Panc1 (cell line): ENCODE results near the gene RNF8. TPM values are rescaled to one million over a fixed set of nuclear protein-coding genes. Genes with fewer than 3 reads are reported as not detected.

Experiments
- ATAC-seq: fragments of 200-7000 bp; cut with Tn5 transposase; 2 replicates; pipeline ENCODE4 v1.9.1; 2020; ENCODE audit warnings: mild to moderate bottlenecking, moderate library complexity
- BruUV-seq: library from RNA; stranded (reverse); fragments of 400-500 nt; replicated peaks from 2 replicates; lab custom pipeline; 2021; lab: Mats Ljungman, UMichigan
- CTCF ChIA-PET: fragments of 300-600 bp; sonication (Branson Sonifier 250); formaldehyde crosslinking; loops from one replicate; lab custom pipeline; 2022; ENCODE audit warnings: antibody characterized with exemption; lab: Charles Lee
- POLR2A ChIA-PET: fragments of 300-600 bp; sonication (Branson Sonifier 250); formaldehyde crosslinking; loops from one replicate; lab custom pipeline; 2022; ENCODE audit warnings: antibody characterized with exemption; lab: Charles Lee
- DNase-seq: peaks from one replicate; pipeline ENCODE4 v3.0.0-alpha.2; 2010; ENCODE audit warnings: low read depth, low spot score
- H3K27ac ChIP-seq: 2 replicates; pipeline ENCODE4 v1.5.1; 2011; ENCODE audit warnings: mild to moderate bottlenecking, low read length, inconsistent platforms
- H3K27me3 ChIP-seq: fragments of 200-500 bp; sonication (Bioruptor generic); 2 replicates; pipeline ENCODE4 v1.6.0; 2014; ENCODE audit warnings: low read length, inconsistent platforms; ENCODE audit not compliant: control insufficient read depth, insufficient read depth
- H3K36me3 ChIP-seq: fragments of 200-500 bp; sonication (Bioruptor generic); 2 replicates; pipeline ENCODE4 v1.5.1; 2014; ENCODE audit warnings: inconsistent platforms, mild to moderate bottlenecking, low read length, moderate library complexity; ENCODE audit not compliant: control insufficient read depth, insufficient read depth
- H3K4me1 ChIP-seq: 2 replicates; pipeline ENCODE4 v1.5.1; 2011; ENCODE audit warnings: inconsistent platforms, mild to moderate bottlenecking, low read length, moderate library complexity; ENCODE audit not compliant: control insufficient read depth, insufficient read depth
- H3K4me3 ChIP-seq, 2 experiments: 2 replicates each; pipeline ENCODE4 v1.5.1; 2011 to 2012; ENCODE audit warnings: low read depth in 2 of 2, low read length in 2 of 2, mild to moderate bottlenecking in 2 of 2, inconsistent platforms in 1 of 2, moderate library complexity in 1 of 2
- H3K9me3 ChIP-seq: fragments of 200-500 bp; sonication (Bioruptor generic); 2 replicates; pipeline ENCODE4 v1.5.1; 2014; ENCODE audit warnings: low read depth, mild to moderate bottlenecking, inconsistent platforms, low read length, moderate library complexity; ENCODE audit not compliant: control insufficient read depth, insufficient read depth
- CTCF ChIP-seq: fragments of 450-650 bp; IDR thresholded peaks from 2 replicates; pipeline ENCODE4 v1.5.1; 2017; ENCODE audit warnings: mild to moderate bottlenecking
- POLR2AphosphoS5 ChIP-seq: IDR thresholded peaks from 2 replicates; pipeline ENCODE4 v1.6.1; 2012; ENCODE audit warnings: mild to moderate bottlenecking, low read depth, low read length, moderate library complexity
- REST ChIP-seq, 2 experiments: IDR thresholded peaks; 2 replicates each; pipeline ENCODE4 v1.6.1; 2011 to 2012; ENCODE audit warnings: low read depth in 2 of 2, control low read depth in 1 of 2, low read length in 1 of 2, mild to moderate bottlenecking in 1 of 2, moderate library complexity in 1 of 2; ENCODE audit not compliant: insufficient read depth in 1 of 2
- SIN3A ChIP-seq: IDR thresholded peaks from 2 replicates; pipeline ENCODE4 v1.6.1; 2012; ENCODE audit warnings: low read depth, mild to moderate bottlenecking, low read length, moderate library complexity, borderline replicate concordance; ENCODE audit not compliant: insufficient read depth
- TCF7L2 ChIP-seq: IDR thresholded peaks from 2 replicates; pipeline ENCODE4 v1.6.1; 2011; ENCODE audit warnings: mild to moderate bottlenecking, low read depth, low read length, inconsistent platforms
- in situ Hi-C: cut with HindIII; loops from 2 replicates; pipeline ENCODE4 v1.10.0; 2016; ENCODE audit warnings: low sequenced_read_pairs, low pct_unique_long_range_greater_than_20kb
- intact Hi-C: fragments of 100-400 bp; cut with micrococcal nuclease; formaldehyde crosslinking; loops from one replicate; pipeline ENCODE4 v1.10.0; 2022; ENCODE audit not compliant: unreplicated experiment
- total RNA-seq: library from RNA; stranded (reverse); gene quantifications from one replicate; pipeline ENCODE4 v1.2.1, GENCODE V29; 2021; ENCODE audit not compliant: unreplicated experiment

Gene RNF8
- total RNA-seq, 1 experiment from 2014 or later, result 21.1 TPM

GRCh38 chr6:37347670-37348111 is 6.1 kb upstream of the RNF8 start:
- ChIA-PET POLR2A (no interaction called here), CTCF (no interaction called here)
- intact Hi-C loops (no loop called here), in situ Hi-C loops (no loop called here)
- no peak overlapping the region for H3K27ac ChIP-seq
- no TSS peak for BruUV-seq
- DNase-seq (no peak), ATAC-seq (no peak)
- H3K36me3 ChIP-seq, result no peaks in the 10 kb centered on the region
- H3K4me3 ChIP-seq, result no peak overlapping the region
- H3K27me3 ChIP-seq, result no peaks in the 10 kb centered on the region
- H3K4me1 ChIP-seq, result no peaks in the 10 kb centered on the region
- no peak for TF ChIP-seq TCF7L2
- TF ChIP-seq SIN3A, result no peak
- TF ChIP-seq POLR2AphosphoS5, result no peak
- no peak for TF ChIP-seq CTCF
- no peak for TF ChIP-seq REST (IDR thresholded peaks at IDR 0.05; ENCODE audit: insufficient read depth in 1 of 2, low read depth in 2 of 2, low read length in 1 of 2)
- no peaks in the 10 kb centered on the region for H3K9me3 ChIP-seq

- peaks cover 6% of the 10 kb centered on the region for H3K4me1 ChIP-seq
- intact Hi-C loops, result no loop called here
- H3K27ac ChIP-seq, result no peak overlapping the region
- TF ChIP-seq SIN3A, result no peak
- TF ChIP-seq TCF7L2, result no peak
- TF ChIP-seq REST (IDR thresholded peaks at IDR 0.05; ENCODE audit: insufficient read depth in 1 of 2, low read depth in 2 of 2, low read length in 1 of 2), result no peak
- H3K4me3 ChIP-seq, result no peak overlapping the region
- BruUV-seq, result no TSS peak
- no peaks in the 10 kb centered on the region for H3K27me3 ChIP-seq
- in situ Hi-C loops, result no loop called here
- ATAC-seq (no peak), DNase-seq (no peak)
- CTCF ChIA-PET, result no interaction called here
- H3K36me3 ChIP-seq, result no peaks in the 10 kb centered on the region; the same call in 1 of the 2 replicates
- POLR2A ChIA-PET, result no interaction called here
- no peaks in the 10 kb centered on the region for H3K9me3 ChIP-seq
Measured at GRCh38 chr6:37351027-37351426, 2.8 kb upstream of the RNF8 start.
